Activated naive CD4-positive, alpha-beta T cell treated with Interleukin-2 at 50 U/mL for 16 hours (primary cell): ENCODE measurements around the gene PARD3.
"Not testable (repeated sequence)": the region's sequence is repeated elsewhere in the genome, so short reads cannot be mapped to it uniquely, and the experiment has no call there.

Experiments used
- DNase-seq: peaks from one replicate; pipeline ENCODE4 v3.0.0-alpha.2; 2020

PARD3 gene

GRCh38 chr10:34762603-34763299 lies 52.3 kb downstream of the PARD3 start:
- no peak for DNase-seq

- DNase-seq, result no peak
These were observed 52.9 kb downstream of the PARD3 start for GRCh38 chr10:34762156-34762555.

GRCh38 chr10:34761453-34761852 lies 53.6 kb downstream of the PARD3 start:
- DNase-seq, result no peak

- no peak for DNase-seq
These were observed 54.5 kb downstream of the PARD3 start for GRCh38 chr10:34760606-34761005.

GRCh38 chr10:34759837-34760215 lies 55.3 kb downstream of the PARD3 start:
- no peak for DNase-seq

GRCh38 chr10:34759161-34759836 lies 55.8 kb downstream of the PARD3 start:
- no peak for DNase-seq

GRCh38 chr10:34758447-34758996 lies 56.6 kb downstream of the PARD3 start:
- DNase-seq, result no peak

- DNase-seq, result no peak
These were observed 57.2 kb downstream of the PARD3 start for GRCh38 chr10:34757933-34758332.

GRCh38 chr10:34757181-34757580 lies 57.9 kb downstream of the PARD3 start:
- DNase-seq, result not testable (repeated sequence)

- no peak for DNase-seq
These were observed 58.5 kb downstream of the PARD3 start for GRCh38 chr10:34756584-34756983.

- no peak for DNase-seq
These were observed 61.9 kb downstream of the PARD3 start for GRCh38 chr10:34753014-34753757.

- no peak for DNase-seq
These were observed 63.8 kb downstream of the PARD3 start for GRCh38 chr10:34751272-34751671.

GRCh38 chr10:34750795-34751194 lies 64.3 kb downstream of the PARD3 start:
- DNase-seq, result not testable (repeated sequence)

- DNase-seq, result no peak
These were observed 66.3 kb downstream of the PARD3 start for GRCh38 chr10:34748767-34749166.

- DNase-seq, result no peak
These were observed 66.7 kb downstream of the PARD3 start for GRCh38 chr10:34748357-34748756.

- DNase-seq, result no peak
These were observed 69.0 kb downstream of the PARD3 start for GRCh38 chr10:34746094-34746493.

- DNase-seq, result no peak
These were observed 69.9 kb downstream of the PARD3 start for GRCh38 chr10:34745244-34745643.

- no peak for DNase-seq
These were observed 70.5 kb downstream of the PARD3 start for GRCh38 chr10:34744590-34744989.

GRCh38 chr10:34743814-34744213 lies 71.3 kb downstream of the PARD3 start:
- no peak for DNase-seq

GRCh38 chr10:34742456-34742855 lies 72.6 kb downstream of the PARD3 start:
- DNase-seq, result no peak

- DNase-seq, result not testable (repeated sequence)
These were observed 74.0 kb downstream of the PARD3 start for GRCh38 chr10:34741087-34741486.

- no peak for DNase-seq
These were observed 74.8 kb downstream of the PARD3 start for GRCh38 chr10:34740321-34740720.

GRCh38 chr10:34739915-34740314 lies 75.2 kb downstream of the PARD3 start:
- no peak for DNase-seq

- DNase-seq, result no peak
These were observed 77.3 kb downstream of the PARD3 start for GRCh38 chr10:34737772-34738169.
